GM21529 (cell line): ENCODE results near the gene POLRMT.
"Not testable (repeated sequence)": the region's sequence is repeated elsewhere in the genome, so short reads cannot be mapped to it uniquely, and the experiment has no call there.

ENCODE experiments used
- ATAC-seq: cut with Tn5 transposase; IDR thresholded peaks from one replicate; pipeline ENCODE4 v1.9.1; 2021; ENCODE audit not compliant: unreplicated experiment

Gene POLRMT

DNA sequence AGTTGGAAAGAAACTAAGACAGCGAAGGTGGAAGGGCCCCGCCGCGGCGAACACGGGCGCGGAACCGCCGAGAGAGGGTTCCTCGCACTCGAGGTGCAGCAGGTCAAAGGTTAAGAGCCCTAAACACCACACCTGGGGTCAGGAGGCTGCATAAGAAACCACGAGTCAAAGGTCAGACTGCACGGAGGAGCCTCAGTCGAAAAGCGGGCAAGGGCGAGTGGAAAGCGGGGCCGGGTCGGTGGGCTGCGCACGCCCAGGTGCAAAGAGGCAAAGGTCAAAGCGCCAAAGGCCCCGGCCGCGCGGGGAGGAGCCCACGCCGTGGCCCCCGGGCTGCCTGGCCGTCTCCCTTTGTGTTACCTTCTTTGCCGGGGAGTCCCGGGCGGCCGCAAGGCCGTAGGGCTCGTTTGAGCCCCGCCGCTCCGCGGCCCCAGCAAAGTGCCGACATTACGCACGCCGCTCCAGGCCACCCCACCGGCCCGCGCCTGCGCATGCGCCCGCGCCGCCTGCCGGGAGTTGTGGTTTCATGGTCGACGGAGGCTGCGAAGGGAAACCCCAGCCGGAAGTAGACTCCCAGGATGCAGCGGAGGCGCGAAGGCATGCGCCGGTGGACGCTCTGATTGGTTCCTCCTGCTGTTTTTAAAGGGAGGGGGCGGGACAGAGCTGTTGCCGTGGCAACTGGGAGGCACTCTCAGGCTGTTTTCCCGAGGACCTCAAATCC is at the start of gene POLRMT:
TSS of gene POLRMT (minus strand) at position 470 of the 718 bp plus-strand sequence. CDS start at position 445, 25 bp downstream.
- peak; percentile 75 for ATAC-seq

DNA sequence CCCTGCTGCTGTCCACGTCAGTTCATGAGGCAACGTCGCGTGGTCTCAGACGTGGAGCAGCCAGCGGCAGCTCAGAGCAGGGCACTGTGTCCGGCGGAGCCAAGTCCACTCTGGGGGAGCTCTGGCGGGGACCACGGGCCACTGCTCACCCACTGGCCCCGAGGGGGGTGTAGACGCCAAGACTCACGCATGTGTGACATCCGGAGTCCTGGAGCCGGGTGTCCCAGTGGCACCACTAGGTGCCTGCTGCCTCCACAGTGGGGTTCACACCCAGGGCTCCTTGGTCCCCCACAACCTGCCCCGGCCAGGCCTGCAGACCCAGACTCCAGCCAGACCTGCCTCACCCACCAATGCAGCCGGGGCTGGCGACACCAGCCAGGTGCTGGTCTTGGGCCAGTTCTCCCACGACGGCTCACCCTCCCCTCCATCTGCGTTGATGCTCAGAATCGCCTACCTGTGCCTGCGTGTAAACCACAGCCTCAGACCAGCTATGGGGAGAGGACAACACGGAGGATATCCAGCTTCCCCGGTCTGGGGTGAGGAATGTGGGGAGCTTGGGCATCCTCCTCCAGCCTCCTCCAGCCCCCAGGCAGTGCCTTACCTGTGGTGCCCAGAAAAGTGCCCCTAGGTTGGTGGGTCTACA is 49.5 kb upstream of the POLRMT start:
- no peak for ATAC-seq

DNA sequence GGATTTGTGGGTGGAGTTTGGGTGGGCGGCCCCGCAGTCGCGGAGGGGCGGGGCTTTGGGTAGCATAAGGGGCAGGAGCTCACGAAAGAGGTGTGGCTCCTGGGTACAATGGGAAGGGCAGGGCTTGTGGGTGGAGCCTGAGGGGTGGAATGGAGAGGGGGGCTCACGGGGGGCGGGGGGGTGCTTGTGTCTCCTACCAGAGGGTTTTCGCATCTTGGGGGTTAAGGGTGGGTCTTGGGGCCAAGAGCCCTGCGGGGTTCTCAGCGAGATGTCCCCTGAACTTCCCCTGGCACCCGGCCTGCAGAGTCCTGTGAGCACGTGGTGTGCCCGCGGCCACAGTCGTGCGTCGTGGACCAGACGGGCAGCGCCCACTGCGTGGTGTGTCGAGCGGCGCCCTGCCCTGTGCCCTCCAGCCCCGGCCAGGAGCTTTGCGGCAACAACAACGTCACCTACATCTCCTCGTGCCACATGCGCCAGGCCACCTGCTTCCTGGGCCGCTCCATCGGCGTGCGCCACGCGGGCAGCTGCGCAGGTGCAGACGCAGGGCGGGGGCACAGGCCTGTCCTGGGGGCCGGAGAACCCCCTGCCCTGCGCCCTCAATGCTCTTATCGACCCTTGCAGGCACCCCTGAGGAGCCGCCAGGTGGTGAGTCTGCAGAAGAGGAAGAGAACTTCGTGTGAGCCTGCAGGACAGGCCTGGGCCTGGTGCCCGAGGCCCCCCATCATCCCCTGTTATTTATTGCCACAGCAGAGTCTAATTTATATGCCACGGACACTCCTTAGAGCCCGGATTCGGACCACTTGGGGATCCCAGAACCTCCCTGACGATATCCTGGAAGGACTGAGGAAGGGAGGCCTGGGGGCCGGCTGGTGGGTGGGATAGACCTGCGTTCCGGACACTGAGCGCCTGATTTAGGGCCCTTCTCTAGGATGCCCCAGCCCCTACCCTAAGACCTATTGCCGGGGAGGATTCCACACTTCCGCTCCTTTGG is 48.0 kb upstream of the POLRMT start:
- ATAC-seq = no peak

DNA sequence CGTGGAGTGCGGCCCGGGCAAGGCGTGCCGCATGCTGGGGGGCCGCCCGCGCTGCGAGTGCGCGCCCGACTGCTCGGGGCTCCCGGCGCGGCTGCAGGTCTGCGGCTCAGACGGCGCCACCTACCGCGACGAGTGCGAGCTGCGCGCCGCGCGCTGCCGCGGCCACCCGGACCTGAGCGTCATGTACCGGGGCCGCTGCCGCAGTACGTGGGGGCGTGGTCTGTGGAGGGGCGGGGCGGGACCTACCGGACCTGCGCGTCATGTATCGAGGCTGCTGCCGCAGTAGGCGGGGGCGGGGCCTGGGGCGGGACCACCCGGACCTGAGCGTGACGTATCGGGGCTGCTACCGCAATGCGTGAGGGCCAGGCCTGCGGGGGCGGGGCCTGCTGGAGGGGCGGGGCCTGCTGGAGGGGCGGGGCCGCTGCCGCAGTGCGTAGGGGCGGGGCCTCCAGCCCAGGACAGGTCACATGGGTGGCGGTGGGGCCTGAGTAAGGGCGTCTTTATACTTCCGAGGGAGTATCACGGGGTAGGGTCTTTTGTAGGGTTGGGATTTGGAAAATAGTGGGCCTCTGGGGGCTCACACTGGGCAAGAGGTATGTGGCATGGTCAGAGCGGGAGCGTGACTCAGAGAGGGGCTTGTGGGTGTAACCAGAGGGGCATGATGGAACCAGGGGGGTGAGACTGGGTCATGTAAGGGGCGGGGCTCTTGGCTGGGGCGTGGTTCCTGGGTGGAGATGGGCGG is 47.1 kb upstream of the POLRMT start:
- ATAC-seq = peak; percentile 67

DNA sequence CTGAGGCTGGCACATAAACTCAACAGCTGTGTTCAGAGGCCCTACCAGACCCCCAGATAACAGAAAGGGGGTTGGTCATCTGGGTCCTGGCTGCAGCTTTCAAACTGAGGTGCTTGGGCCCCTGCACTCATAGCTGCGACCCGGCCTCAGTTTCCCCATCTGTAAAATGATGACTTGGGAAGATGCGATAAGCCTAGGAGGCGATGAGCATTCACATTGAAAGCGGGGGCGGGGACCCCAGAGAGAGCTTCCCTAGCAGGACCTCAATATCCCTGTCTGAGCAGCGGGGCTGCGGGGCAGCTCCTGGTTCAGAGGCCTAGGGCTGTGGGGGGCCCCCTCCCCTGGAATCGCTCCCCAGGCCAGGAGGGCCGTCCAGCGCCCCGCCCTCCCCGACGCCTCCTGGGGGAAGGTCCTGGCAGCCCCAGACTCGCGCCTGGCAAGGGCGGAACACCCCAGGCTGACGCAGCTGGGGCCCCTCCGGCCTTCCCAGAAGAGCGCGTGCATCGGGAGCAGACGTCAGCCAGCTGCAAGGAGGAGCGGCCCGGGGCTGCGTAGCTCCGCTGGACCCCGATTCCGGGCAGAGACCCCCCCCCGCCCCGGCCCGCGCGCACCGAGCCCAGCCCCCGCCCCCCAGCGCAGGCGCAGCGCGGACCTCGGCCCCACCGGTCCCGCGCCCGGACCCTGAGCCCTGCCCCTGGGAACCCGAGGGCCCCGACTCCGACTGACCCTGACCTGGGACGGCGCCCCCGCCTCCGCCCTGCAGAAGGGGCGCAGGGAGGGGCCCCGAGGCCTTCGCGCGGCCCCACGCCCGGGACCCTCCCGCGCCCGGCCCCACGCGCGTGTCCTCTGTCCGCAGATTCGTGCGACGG is 46.3 kb upstream of the POLRMT start:
- peak; percentile 12 for ATAC-seq

DNA sequence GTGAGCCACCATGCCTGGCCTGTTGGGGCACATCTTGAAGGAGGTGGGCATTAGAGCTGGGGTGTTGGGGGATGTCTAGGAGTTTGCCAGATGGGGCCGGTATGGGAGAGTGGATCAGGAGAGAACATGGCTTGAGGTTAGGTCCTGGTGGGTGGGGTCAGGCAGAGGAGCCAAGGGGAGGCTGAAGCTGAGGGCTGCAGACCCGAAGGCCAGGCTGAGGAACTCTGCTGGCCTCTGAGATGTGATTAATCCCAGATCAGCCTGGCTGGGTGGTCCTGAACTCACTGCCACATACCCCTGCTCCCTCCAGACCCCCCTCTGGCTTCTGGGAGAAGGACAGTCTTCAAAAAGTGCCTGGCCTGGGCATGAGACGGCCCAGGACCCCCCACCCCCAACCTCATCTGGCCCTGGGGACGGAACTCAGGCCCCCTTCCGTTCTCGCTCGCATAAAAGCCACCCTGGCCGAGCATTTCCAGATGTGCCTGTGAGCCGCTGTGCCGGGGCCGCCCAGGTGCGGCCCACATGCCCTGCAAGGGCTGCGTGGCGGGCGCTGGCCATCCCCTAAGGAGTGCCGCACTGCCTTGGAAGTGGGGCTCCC is 45.6 kb upstream of the POLRMT start:
- no peak for ATAC-seq

DNA sequence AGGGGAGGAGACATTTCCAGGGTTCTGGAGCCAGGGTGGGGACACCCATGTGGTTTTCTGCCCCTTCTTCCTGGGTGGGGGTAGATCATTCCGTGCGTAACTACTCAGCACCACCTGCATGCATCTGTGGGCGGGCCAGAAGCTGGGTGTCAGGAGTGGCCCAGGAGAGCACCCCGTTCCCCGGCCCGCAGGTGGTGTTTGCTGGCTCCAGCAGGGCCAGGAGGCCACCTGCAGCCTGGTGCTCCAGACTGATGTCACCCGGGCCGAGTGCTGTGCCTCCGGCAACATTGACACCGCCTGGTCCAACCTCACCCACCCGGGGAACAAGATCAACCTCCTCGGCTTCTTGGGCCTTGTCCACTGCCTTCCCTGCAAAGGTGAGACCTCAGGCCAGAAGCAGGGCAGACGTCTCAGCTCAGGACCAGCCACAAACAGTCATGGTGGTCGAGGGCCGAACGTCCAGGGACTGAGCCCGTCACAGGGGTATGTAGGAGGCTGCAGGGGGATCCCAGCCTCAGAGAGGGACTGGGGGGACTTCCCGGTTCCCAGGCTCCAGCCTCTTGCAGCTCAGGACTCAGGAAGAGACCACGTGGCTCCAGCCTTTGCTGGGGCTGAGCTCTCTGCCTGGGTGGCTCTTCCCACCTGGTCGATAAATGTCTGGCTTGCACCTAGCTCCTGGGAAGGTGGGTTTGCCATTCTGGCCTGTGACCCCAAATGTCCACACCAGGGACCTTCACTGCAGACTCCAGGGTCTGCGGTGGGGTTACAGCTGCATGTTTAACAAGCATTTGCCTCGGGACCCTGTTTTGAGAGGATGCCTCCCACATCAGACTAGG is 44.5 kb upstream of the POLRMT start:
- ATAC-seq = no peak

DNA sequence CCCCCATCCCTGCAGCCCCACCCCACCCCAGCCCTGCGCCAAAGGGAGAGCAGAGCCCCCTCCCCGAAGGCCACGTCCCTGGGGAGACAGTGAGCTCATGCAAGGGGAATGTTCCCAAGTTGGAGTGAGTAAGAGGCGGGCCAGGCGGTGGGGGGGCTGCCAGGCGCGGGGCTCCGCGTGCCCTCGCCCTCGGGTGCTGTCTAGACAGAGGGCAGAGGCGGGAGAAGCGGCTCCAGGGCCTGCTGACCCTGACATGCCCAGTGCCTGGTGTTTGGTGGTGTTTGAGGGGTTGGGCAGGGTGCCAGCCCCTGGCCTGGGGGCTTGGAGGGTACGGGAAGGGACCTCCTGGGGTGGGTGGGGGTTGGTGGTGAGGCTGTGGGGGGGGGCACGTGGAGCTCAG is 43.9 kb upstream of the POLRMT start:
- ATAC-seq = no peak

DNA sequence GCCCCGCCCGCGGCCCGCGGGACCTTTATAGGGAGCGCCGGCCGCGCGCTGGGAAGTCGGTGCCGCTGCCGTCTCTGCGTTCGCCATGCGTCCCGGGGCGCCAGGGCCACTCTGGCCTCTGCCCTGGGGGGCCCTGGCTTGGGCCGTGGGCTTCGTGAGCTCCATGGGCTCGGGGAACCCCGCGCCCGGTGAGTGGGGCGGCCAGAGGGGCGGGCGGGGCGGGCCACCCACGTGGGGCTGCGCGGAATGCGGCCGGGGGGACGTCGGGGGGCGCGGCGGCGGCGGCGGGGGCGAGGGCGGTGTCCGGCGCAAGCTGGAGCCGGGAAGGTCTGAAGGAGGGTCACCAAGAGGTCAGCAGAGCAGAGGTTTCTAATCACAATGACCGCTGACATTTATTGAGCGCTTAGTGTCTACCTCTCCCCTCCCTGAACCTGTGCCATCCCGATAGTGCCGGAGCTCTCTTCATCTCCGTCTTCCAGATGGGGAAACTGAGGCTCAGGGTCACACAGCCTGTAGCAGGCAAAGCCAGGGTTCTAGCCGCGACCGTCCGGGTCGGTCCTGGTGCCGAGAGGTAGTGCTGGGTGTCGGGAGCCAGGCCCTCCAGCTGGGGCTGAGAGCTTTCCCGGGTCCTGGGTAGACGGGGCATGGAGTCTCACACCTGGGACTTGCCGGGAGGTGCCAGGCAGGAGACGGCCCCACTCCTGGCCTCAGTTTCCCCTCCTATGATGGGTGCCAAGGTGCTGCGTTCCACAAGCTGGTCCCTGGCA is 43.2 kb upstream of the POLRMT start, which contains the start of gene FSTL3:
TSS of gene FSTL3 (plus strand) at position 54 of the 767 bp plus-strand sequence. CDS start at position 86, 32 bp downstream.
- ATAC-seq = no peak

DNA sequence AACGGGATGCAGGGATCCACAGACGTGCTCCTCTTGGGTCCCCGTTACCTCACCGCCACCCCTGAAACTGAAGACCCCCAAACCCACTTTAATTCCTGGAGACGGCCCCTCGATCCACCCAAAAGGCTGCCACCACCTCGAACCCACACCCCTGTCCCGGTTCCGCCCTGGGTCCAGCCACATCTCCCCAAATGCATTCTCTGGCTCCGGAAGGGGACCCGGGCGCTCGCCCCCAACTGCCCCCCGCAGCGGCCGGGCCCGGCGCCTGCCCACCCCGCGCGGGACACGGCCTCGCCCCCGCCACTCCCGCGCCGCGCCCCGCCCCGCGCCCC is 42.6 kb upstream of the POLRMT start:
- ATAC-seq = no peak

DNA sequence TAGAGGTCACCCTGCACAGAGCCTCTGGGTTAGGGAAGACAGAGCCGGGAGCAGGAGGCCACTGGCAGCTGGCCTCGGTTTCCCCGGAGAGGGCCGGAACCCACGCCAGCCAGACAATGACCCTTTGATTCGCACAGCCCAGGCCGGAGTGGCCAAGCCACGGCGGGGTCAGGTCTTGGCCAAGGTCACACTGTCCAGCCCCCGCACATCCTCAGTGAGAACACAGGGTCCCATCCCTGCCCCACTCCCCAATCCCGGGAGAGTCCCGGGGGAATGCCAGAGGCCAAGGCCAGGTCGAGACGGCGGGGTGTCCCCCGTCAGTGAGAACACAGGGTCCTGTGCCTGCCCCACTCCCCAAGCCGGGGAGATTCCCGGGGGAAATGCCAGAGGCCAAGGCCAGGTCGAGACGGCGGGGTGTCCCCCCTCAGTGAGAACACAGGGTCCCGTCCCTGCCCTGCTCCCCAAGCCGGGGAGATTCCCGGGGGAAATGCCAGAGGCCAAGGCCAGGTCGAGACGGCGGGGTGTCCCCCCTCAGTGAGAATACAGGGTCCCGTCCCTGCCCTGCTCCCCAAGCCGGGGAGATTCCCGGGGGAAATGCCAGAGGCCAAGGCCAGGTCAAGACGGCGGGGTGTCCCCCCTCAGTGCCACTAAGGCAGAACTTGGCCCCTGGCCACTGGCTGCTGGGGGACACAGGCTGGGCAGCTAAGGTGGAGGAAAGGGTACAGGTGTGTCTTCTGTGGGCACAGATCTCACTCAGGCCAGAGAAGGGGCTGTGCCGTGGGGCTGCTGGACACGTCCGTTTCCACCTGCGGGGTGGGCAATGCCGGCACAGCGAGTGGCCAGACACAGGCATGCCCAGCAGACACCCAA is 41.2 kb upstream of the POLRMT start:
- ATAC-seq = no peak

DNA sequence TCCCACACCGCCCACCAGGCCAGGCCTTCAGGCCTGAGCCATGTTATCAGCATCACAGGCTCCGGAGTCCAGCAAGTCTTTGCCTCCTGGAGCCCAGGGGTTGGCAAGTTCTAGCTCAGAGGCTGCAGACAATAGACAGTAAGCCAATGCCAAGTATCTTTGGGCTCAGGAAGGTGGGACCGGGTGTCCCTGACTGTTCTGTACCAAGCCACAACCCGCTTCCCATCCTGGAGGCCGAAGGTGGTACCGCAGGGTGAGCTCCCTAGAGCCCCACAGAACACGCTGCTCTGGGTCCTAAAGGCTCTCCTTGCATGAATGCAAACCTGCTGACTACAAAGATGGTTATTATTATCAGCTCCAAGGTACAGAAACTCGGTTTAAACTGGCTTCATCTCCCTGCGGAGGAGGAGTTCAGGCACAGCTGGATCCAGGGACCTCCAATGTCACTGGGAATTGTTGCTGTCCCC is 37.3 kb upstream of the POLRMT start:
- ATAC-seq = no peak

DNA sequence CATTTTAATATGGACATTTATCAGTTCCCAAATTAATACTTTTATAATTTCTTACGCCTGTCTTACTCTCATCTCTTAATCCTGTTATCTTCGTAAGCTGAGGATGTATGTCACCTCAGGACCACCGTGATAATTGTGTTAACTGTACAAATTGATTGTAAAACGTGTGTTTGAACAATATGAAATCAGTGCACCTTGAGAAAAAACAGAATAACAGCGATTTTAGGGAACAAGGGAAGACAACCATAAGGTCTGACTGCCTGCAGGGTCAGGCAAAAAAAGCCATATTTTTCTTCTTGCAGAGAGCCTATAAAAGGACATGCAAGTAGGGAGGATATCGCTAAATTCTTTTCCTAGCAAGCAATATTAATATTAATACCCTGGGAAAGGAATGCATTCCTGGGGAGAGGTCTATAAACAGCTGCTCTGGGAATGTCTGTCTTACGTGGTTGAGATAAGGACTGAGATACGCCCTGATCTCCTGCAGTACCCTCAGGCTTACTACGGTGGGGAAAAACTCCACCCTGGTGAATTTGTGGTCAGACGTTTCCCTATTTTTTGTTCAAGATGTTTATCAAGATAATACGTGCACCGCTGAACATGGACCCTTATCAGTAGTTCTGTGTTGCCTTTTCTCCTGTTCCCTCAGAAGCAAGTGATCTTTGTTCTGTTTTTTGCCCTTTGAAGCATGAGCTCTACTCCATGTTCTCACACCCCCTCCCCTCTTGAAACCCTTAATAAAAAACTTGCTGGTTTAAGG is 35.5 kb upstream of the POLRMT start:
- not testable (repeated sequence) for ATAC-seq

DNA sequence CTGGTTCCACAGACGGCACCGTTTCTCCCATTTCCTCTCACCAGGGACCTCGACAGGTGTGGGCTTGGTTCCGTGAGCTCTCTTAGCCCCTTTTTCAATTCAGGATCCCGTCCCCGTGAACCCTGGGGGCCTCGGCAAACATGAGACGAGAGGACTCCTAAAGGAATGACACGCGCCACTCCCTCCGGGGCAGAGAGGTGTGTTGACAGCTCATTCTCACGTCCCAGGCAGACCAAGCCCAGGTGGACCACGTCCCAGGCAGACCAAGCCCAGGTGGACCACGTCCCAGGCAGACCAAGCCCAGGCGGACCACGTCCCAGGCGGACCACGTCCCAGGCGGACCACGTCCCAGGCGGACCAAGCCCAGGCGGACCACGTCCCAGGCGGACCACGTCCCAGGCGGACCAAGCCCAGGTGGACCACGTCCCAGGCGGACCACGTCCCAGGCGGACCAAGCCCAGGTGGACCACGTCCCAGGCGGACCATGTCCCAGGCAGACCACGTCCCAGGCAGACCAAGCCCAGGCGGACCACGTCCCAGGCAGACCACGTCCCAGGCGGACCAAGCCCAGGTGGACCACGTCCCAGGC is 33.7 kb upstream of the POLRMT start:
- not testable (repeated sequence) for ATAC-seq

DNA sequence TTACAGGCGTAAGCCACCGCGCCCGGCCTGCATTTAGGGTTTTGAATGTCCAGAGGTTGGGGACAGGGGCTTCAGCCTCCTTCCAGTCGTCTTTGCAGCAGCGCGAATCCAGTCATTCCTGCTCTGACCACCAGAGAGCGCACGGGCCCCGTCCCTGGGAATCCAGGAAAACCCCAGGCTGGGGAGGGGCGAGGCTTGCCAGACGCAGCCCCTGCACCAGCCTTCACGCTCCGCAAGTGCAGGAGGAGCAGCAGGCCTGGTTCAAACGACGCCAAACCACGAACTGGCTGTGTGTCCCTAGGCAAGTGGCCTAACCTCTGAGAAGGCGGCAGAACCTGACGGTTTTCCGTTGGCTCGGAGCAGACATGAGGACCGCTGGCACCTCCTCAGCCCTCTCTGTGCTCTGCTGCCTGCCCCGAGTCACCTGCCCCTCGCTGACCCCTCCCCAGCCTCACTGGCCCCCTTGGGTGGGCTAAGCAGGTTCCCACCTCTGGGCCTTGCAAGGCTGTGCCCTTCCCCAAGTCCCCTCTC is 31.6 kb upstream of the POLRMT start:
- ATAC-seq = no peak
